NT2/D1 (cell line): Measurements from ENCODE around the gene TEAD4.

Source experiments
- DNase-seq: peaks from one replicate; pipeline ENCODE4 v3.0.0-alpha.2; 2011; ENCODE audit warnings: low read depth, low spot score
- H3K27me3 ChIP-seq: 2 replicates; pipeline ENCODE4 v1.6.0; 2011; ENCODE audit warnings: mild to moderate bottlenecking; ENCODE audit not compliant: insufficient read length, insufficient read depth
- H3K36me3 ChIP-seq: 2 replicates; pipeline ENCODE4 v1.6.1; 2011; ENCODE audit warnings: mild to moderate bottlenecking, low read length, mixed read lengths; ENCODE audit not compliant: insufficient read depth, insufficient read length
- H3K4me1 ChIP-seq: 2 replicates; pipeline ENCODE4 v1.5.1; 2011; ENCODE audit not compliant: insufficient read depth, insufficient read length
- H3K4me3 ChIP-seq: 2 replicates; pipeline ENCODE4 v1.5.1; 2011; ENCODE audit warnings: low read depth; ENCODE audit not compliant: insufficient read length
- H3K9ac ChIP-seq: 2 replicates; pipeline ENCODE4 v1.6.0; 2011; ENCODE audit warnings: low read depth; ENCODE audit not compliant: insufficient read length
- H3K9me3 ChIP-seq: 2 replicates; pipeline ENCODE4 v1.5.1; 2011; ENCODE audit warnings: mild to moderate bottlenecking, low read length; ENCODE audit not compliant: insufficient read depth
- SUZ12 ChIP-seq: IDR thresholded peaks from 2 replicates; pipeline ENCODE4 v1.6.1; 2011; ENCODE audit not compliant: insufficient read length, insufficient read depth; ENCODE audit errors: extremely low read depth
- YY1 ChIP-seq: IDR thresholded peaks from 2 replicates; pipeline ENCODE4 v1.6.1; 2011; ENCODE audit not compliant: insufficient read length, insufficient read depth
- ZNF274 ChIP-seq: IDR thresholded peaks from 2 replicates; pipeline ENCODE4 v1.6.1; 2011; ENCODE audit warnings: mild to moderate bottlenecking, low read depth, low read length

The TEAD4 gene

GRCh38 chr12:2988494-2988893, 29.3 kb downstream of the TEAD4 start:
- H3K36me3 ChIP-seq = peaks cover 36% of the 10 kb centered on the region
- TF ChIP-seq YY1 (no peak), SUZ12 (no peak), ZNF274 (no peak)
- peak; percentile 79 for DNase-seq

GRCh38 chr12:2992724-2993123, 33.5 kb downstream of the TEAD4 start:
- DNase-seq = no peak
- TF ChIP-seq ZNF274 (no peak), SUZ12 (no peak), YY1 (no peak)
- H3K27me3 ChIP-seq = no peaks in the 10 kb centered on the region
- peaks cover 14% of the 10 kb centered on the region for H3K4me1 ChIP-seq
- peaks cover 52% of the 10 kb centered on the region for H3K36me3 ChIP-seq
- no peak overlapping the region for H3K9ac ChIP-seq
- peaks cover 17% of the 10 kb centered on the region for H3K9me3 ChIP-seq
- H3K4me3 ChIP-seq = no peak overlapping the region

More at GRCh38 chr12:2988494-2988893, 29.3 kb downstream of the TEAD4 start:
- Histone ChIP-seq H3K4me3 (no peak overlapping the region), H3K9me3 (peaks cover 17% of the 10 kb centered on the region), H3K9ac (no peak overlapping the region), H3K4me1 (peaks cover 10% of the 10 kb centered on the region), H3K27me3 (no peaks in the 10 kb centered on the region)

GRCh38 chr12:2997989-2998670, 38.9 kb downstream of the TEAD4 start:
- Histone ChIP-seq H3K4me3 (no peak overlapping the region), H3K4me1 (peaks cover 36% of the 10 kb centered on the region), H3K9ac (peak overlapping the region; percentile 27), H3K36me3 (peaks cover 78% of the 10 kb centered on the region), H3K27me3 (no peaks in the 10 kb centered on the region), H3K9me3 (no peaks in the 10 kb centered on the region)
- TF ChIP-seq YY1 = no peak
- TF ChIP-seq SUZ12 = no peak
- TF ChIP-seq ZNF274 = no peak
- DNase-seq = no peak

- H3K36me3 ChIP-seq = peaks cover 82% of the 10 kb centered on the region
- H3K27me3 ChIP-seq = no peaks in the 10 kb centered on the region
- peaks cover 43% of the 10 kb centered on the region for H3K4me1 ChIP-seq
- H3K9me3 ChIP-seq = no peaks in the 10 kb centered on the region
- no peak for TF ChIP-seq YY1
- no peak for TF ChIP-seq ZNF274
- TF ChIP-seq SUZ12 = no peak
- H3K4me3 ChIP-seq = no peak overlapping the region
- H3K9ac ChIP-seq = peak overlapping the region; percentile 63
- peak; percentile 74 for DNase-seq
Measured at GRCh38 chr12:2998789-2999264, 39.6 kb downstream of the TEAD4 start.

GRCh38 chr12:2999265-2999841, 40.2 kb downstream of the TEAD4 start:
- H3K9ac ChIP-seq = peak overlapping the region; percentile 63
- H3K9me3 ChIP-seq = no peaks in the 10 kb centered on the region
- TF ChIP-seq YY1 (no peak), SUZ12 (no peak), ZNF274 (no peak)
- no peak overlapping the region for H3K4me3 ChIP-seq
- peaks cover 84% of the 10 kb centered on the region for H3K36me3 ChIP-seq
- DNase-seq = no peak
- peaks cover 45% of the 10 kb centered on the region for H3K4me1 ChIP-seq
- no peaks in the 10 kb centered on the region for H3K27me3 ChIP-seq

GRCh38 chr12:3000548-3001275, 41.5 kb downstream of the TEAD4 start:
- no peak for TF ChIP-seq YY1
- TF ChIP-seq ZNF274 = no peak
- no peak for TF ChIP-seq SUZ12
- Histone ChIP-seq H3K4me1 (peaks cover 41% of the 10 kb centered on the region), H3K27me3 (no peaks in the 10 kb centered on the region), H3K9ac (no peak overlapping the region), H3K36me3 (peaks cover 81% of the 10 kb centered on the region), H3K9me3 (no peaks in the 10 kb centered on the region), H3K4me3 (no peak overlapping the region)
- no peak for DNase-seq

GRCh38 chr12:3002646-3003045, 43.4 kb downstream of the TEAD4 start:
- H3K36me3 ChIP-seq = peaks cover 80% of the 10 kb centered on the region
- peaks cover 38% of the 10 kb centered on the region for H3K4me1 ChIP-seq
- DNase-seq = no peak
- no peak overlapping the region for H3K4me3 ChIP-seq
- H3K9ac ChIP-seq = peak overlapping the region; percentile 3
- H3K9me3 ChIP-seq = no peaks in the 10 kb centered on the region
- TF ChIP-seq ZNF274 (no peak), YY1 (no peak), SUZ12 (no peak)
- no peaks in the 10 kb centered on the region for H3K27me3 ChIP-seq
